ENCODE data around the gene SRP9. TPM values are rescaled to one million over a fixed set of nuclear protein-coding genes. Genes with fewer than 3 reads are reported as not detected.

SRP9 gene
- total RNA-seq, 4 donors from 2014 or later, result 139 to 234 (median 156) TPM

GRCh38 chr1:225780630-225781029, 3.0 kb downstream of the SRP9 start:
- TF ChIP-seq CTCF (IDR thresholded peaks at IDR 0.05; ENCODE audit: low read depth), result no peak

- TF ChIP-seq CTCF (IDR thresholded peaks at IDR 0.05; ENCODE audit: low read depth), result no peak
Observed at GRCh38 chr1:225794954-225795353, 17.3 kb downstream of the SRP9 start.

- no peak for TF ChIP-seq CTCF (IDR thresholded peaks at IDR 0.05; ENCODE audit: low read depth)
Observed at GRCh38 chr1:225806249-225806648, 28.6 kb downstream of the SRP9 start.

- no peak for TF ChIP-seq CTCF (IDR thresholded peaks at IDR 0.05; ENCODE audit: low read depth)
Observed at GRCh38 chr1:225808136-225808535, 30.5 kb downstream of the SRP9 start.

- TF ChIP-seq CTCF (IDR thresholded peaks at IDR 0.05; ENCODE audit: low read depth), result no peak
Observed at GRCh38 chr1:225809842-225810578, 32.4 kb downstream of the SRP9 start, which contains the start of gene EPHX1. Gene EPHX1, plus strand, starts transcription at chr1:225810124. Its CDS starts 18,606 bp downstream, at chr1:225828730.

- TF ChIP-seq CTCF (IDR thresholded peaks at IDR 0.05; ENCODE audit: low read depth), result no peak
Observed at GRCh38 chr1:225811622-225812487, 34.2 kb downstream of the SRP9 start.
